OCI-LY7 (cell line): ENCODE results near the gene NT5C2.

Source experiments
- CTCF ChIP-seq: fragments of 200-600 bp; sonication (generic); conservative IDR thresholded peaks from 2 replicates; pipeline ENCODE4 v1.5.1; 2014; ENCODE audit warnings: mild to moderate bottlenecking, antibody characterized with exemption, low read length, moderate library complexity, mixed read lengths
- EZH2phosphoT487 ChIP-seq: fragments of 200-600 bp; sonication (generic); IDR thresholded peaks from 2 replicates; pipeline ENCODE4 v1.6.1; 2018; ENCODE audit warnings: low read depth, borderline replicate concordance, mild to moderate bottlenecking, mixed run types, antibody characterized with exemption, low read length, moderate library complexity, mixed read lengths

GRCh38 chr10:103188853-103189252, 4.2 kb downstream of the NT5C2 start:
- TF ChIP-seq CTCF, result no peak
- no peak for TF ChIP-seq EZH2phosphoT487
